DND-41 (cell line): ENCODE measurements around the gene CAVIN3.

Experiments
- ATAC-seq: fragments of 200-7000 bp; cut with Tn5 transposase; 3 replicates; pipeline ENCODE4 v1.9.1; 2021; ENCODE audit warnings: low read depth; ENCODE audit not compliant: insufficient read depth
- DNase-seq: peaks from one replicate; pipeline ENCODE4 v3.0.0-alpha.2; 2020
- H2AFZ ChIP-seq: 2 replicates; pipeline ENCODE4 v1.6.0; 2012; ENCODE audit warnings: low read depth, low read length
- H3K27ac ChIP-seq: 2 replicates; pipeline ENCODE4 v1.5.1; 2012; ENCODE audit warnings: low read length, inconsistent platforms
- H3K27me3 ChIP-seq: fragments of 200-600 bp; sonication (generic); 2 replicates; pipeline ENCODE4 v1.6.0; 2012; ENCODE audit warnings: low read length, mild to moderate bottlenecking, inconsistent platforms; ENCODE audit not compliant: insufficient read depth, poor library complexity
- H3K36me3 ChIP-seq: 2 replicates; pipeline ENCODE4 v1.5.1; 2012; ENCODE audit warnings: low read length, inconsistent platforms; ENCODE audit not compliant: insufficient read depth
- H3K4me1 ChIP-seq: 2 replicates; pipeline ENCODE4 v1.5.1; 2012; ENCODE audit warnings: mild to moderate bottlenecking, low read length; ENCODE audit not compliant: insufficient read depth
- H3K4me2 ChIP-seq: 2 replicates; pipeline ENCODE4 v1.6.0; 2012; ENCODE audit warnings: mild to moderate bottlenecking, moderate library complexity, low read length, inconsistent platforms; ENCODE audit not compliant: insufficient read depth
- H3K4me3 ChIP-seq, 2 experiments: fragments of 200-600 bp in 1 of 2; shearing (Covaris generic) in 1 of 2; 2 replicates each; pipeline ENCODE4 v1.5.1; 2012 to 2016; ENCODE audit warnings: inconsistent platforms in 2 of 2, low read length in 2 of 2, mild to moderate bottlenecking in 2 of 2, low read depth in 1 of 2, moderate library complexity in 1 of 2
- H3K79me2 ChIP-seq: 2 replicates; pipeline ENCODE4 v1.6.0; 2012; ENCODE audit warnings: low read length, inconsistent platforms; ENCODE audit not compliant: insufficient read depth
- H3K9ac ChIP-seq: 2 replicates; pipeline ENCODE4 v1.6.0; 2012; ENCODE audit warnings: low read depth, mild to moderate bottlenecking, inconsistent platforms, low read length, moderate library complexity
- H3K9me3 ChIP-seq: 2 replicates; pipeline ENCODE4 v1.5.1; 2012; ENCODE audit warnings: low read length, moderate library complexity, mild to moderate bottlenecking, inconsistent platforms; ENCODE audit not compliant: insufficient read depth, severe bottlenecking
- H4K20me1 ChIP-seq: 2 replicates; pipeline ENCODE4 v1.6.0; 2012; ENCODE audit warnings: low read length; ENCODE audit not compliant: insufficient read depth
- EZH2 ChIP-seq: IDR thresholded peaks from 3 replicates; pipeline ENCODE4 v1.6.1; 2012; ENCODE audit warnings: borderline replicate concordance, low read depth, mild to moderate bottlenecking, moderate library complexity, low read length, inconsistent platforms; ENCODE audit not compliant: severe bottlenecking
- TF ChIP-seq, protein P1 (sequence below): IDR thresholded peaks from 2 replicates; pipeline ENCODE4 v1.5.1; 2012; ENCODE audit warnings: borderline replicate concordance, low read length, moderate library complexity, mild to moderate bottlenecking; ENCODE audit not compliant: poor library complexity, severe bottlenecking; ENCODE audit errors: extremely low read depth

Gene CAVIN3

GRCh38 chr11:6326985-6327384 lies 6.7 kb upstream of the CAVIN3 start:
- Histone ChIP-seq H3K4me2 (no peak overlapping the region), H3K79me2 (no peaks in the 10 kb centered on the region), H3K27me3 (peaks cover 11% of the 10 kb centered on the region), H3K36me3 (no peaks in the 10 kb centered on the region), H3K4me1 (no peaks in the 10 kb centered on the region), H3K9ac (no peak overlapping the region), H2AFZ (no peak overlapping the region), H3K27ac (no peak overlapping the region), H3K9me3 (no peaks in the 10 kb centered on the region), H4K20me1 (no peaks in the 10 kb centered on the region), H3K4me3 (no peak overlapping the region)
- DNase-seq (no peak), ATAC-seq (no peak)
- TF ChIP-seq EZH2, result no peak
- TF ChIP-seq, protein P1, sequence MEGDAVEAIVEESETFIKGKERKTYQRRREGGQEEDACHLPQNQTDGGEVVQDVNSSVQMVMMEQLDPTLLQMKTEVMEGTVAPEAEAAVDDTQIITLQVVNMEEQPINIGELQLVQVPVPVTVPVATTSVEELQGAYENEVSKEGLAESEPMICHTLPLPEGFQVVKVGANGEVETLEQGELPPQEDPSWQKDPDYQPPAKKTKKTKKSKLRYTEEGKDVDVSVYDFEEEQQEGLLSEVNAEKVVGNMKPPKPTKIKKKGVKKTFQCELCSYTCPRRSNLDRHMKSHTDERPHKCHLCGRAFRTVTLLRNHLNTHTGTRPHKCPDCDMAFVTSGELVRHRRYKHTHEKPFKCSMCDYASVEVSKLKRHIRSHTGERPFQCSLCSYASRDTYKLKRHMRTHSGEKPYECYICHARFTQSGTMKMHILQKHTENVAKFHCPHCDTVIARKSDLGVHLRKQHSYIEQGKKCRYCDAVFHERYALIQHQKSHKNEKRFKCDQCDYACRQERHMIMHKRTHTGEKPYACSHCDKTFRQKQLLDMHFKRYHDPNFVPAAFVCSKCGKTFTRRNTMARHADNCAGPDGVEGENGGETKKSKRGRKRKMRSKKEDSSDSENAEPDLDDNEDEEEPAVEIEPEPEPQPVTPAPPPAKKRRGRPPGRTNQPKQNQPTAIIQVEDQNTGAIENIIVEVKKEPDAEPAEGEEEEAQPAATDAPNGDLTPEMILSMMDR, result no peak

DNA sequence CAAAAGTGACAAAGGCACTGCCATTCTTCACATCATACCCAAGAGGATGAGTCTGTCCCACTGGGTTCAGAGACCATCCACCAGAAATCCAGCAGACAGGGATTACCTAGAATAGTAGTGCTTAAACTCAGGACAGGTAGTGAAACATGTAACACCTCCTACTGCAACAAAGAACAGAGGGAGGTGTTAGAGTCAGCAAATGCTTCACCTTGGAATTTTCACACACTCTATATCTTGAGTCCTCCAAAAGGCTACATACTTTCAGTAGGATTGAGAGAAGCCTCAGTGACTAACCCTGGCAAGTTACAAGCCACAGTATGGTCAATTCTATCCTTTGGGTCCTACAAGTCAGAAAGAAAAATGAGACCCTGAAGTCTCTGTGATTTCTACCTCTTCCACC lies 6.0 kb upstream of the CAVIN3 start:
- H3K27me3 ChIP-seq, result peaks cover 11% of the 10 kb centered on the region
- no peaks in the 10 kb centered on the region for H3K4me1 ChIP-seq
- H4K20me1 ChIP-seq, result no peaks in the 10 kb centered on the region
- no peaks in the 10 kb centered on the region for H3K9me3 ChIP-seq
- no peak overlapping the region for H3K4me3 ChIP-seq
- no peak overlapping the region for H3K27ac ChIP-seq
- H2AFZ ChIP-seq, result no peak overlapping the region
- DNase-seq (no peak), ATAC-seq (no peak)
- no peak overlapping the region for H3K4me2 ChIP-seq
- no peaks in the 10 kb centered on the region for H3K36me3 ChIP-seq
- H3K79me2 ChIP-seq, result no peaks in the 10 kb centered on the region
- H3K9ac ChIP-seq, result no peak overlapping the region
- TF ChIP-seq EZH2, result no peak
- TF ChIP-seq, protein P1, result no peak

- H3K4me1 ChIP-seq, result no peaks in the 10 kb centered on the region
- no peak overlapping the region for H3K4me3 ChIP-seq
- H3K9me3 ChIP-seq, result no peaks in the 10 kb centered on the region
- no peak for DNase-seq
- H3K79me2 ChIP-seq, result no peaks in the 10 kb centered on the region
- H3K4me2 ChIP-seq, result no peak overlapping the region
- no peaks in the 10 kb centered on the region for H3K36me3 ChIP-seq
- H2AFZ ChIP-seq, result no peak overlapping the region
- no peak for ATAC-seq
- H3K9ac ChIP-seq, result no peak overlapping the region
- peaks cover 6% of the 10 kb centered on the region for H3K27me3 ChIP-seq
- no peak for TF ChIP-seq EZH2
- TF ChIP-seq, protein P1, result no peak
- H4K20me1 ChIP-seq, result no peaks in the 10 kb centered on the region
- H3K27ac ChIP-seq, result no peak overlapping the region
Observed at GRCh38 chr11:6323291-6323905, 3.1 kb upstream of the CAVIN3 start.

DNA sequence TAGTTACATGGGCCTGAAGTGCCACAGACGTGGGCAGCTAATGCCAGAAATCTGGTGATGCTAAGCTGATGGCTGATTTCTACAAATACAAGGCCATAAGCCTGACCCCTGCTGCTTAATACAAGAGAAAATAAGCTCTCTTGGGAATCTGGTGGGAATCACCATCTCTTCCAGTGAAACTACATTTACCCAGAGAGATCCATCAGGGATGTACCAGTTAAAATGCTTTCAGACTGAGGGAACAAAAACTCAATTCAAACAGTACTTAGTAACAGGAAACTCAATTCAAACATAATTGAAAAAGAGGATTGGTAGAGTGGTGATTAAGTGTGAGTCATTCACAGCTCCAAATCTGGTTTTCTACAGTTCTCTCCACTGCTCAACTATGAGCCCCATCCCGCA lies 1.7 kb upstream of the CAVIN3 start:
- H3K4me3 ChIP-seq, result no peak overlapping the region
- H3K27me3 ChIP-seq, result peaks cover 12% of the 10 kb centered on the region
- no peak for DNase-seq
- TF ChIP-seq, protein P1, result no peak
- no peak for TF ChIP-seq EZH2
- no peak overlapping the region for H3K27ac ChIP-seq
- no peaks in the 10 kb centered on the region for H3K36me3 ChIP-seq
- H3K9ac ChIP-seq, result no peak overlapping the region
- H3K9me3 ChIP-seq, result no peaks in the 10 kb centered on the region
- no peak for ATAC-seq
- H4K20me1 ChIP-seq, result no peaks in the 10 kb centered on the region
- H3K4me2 ChIP-seq, result no peak overlapping the region
- no peaks in the 10 kb centered on the region for H3K79me2 ChIP-seq
- H2AFZ ChIP-seq, result no peak overlapping the region
- H3K4me1 ChIP-seq, result no peaks in the 10 kb centered on the region
